Fibroblast of the aortic adventitia (primary cell): Measurements from ENCODE around the gene KLK6. TPM values are rescaled to one million over a fixed set of nuclear protein-coding genes. Genes with fewer than 3 reads are reported as not detected.

ENCODE experiments used
- DNase-seq: peaks from one replicate; pipeline ENCODE4 v3.0.0-alpha.2; 2010; ENCODE audit warnings: low read depth
- H3K4me3 ChIP-seq: 2 replicates; pipeline ENCODE4 v1.5.1; 2011; ENCODE audit warnings: low read depth, mild to moderate bottlenecking, control low read depth, low read length, moderate library complexity
- CTCF ChIP-seq: IDR thresholded peaks from 2 replicates; pipeline ENCODE4 v1.5.1; 2011; ENCODE audit warnings: mild to moderate bottlenecking, low read length, control low read depth, inconsistent platforms; ENCODE audit not compliant: insufficient read depth
- total RNA-seq: library from RNA; depleted of rRNA; stranded (reverse); fragments of >200 nt; gene quantifications from 2 replicates; pipeline ENCODE4 v1.2.3, GENCODE V29; 2012; ENCODE audit warnings: low replicate concordance

KLK6 gene
- total RNA-seq, 1 donor = not detected

DNA sequence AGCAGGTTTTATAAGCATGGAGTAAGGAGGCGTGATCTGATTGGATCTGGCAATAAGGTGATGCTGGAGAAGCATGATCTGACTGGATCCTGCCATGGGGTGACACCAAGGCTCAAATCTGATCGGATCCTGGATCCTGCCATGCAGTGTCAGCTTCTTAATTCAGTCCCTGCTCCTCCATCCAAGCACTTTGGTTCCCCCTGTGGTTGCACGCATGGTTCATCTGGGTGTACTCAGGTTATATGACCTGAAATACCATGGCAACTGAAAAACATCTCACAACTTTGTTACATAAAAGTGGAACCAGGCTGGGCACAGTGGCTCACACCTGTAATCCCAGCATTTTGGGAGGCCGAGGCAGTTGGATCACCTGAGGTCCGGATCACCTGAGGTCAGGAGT, 40.6 kb downstream of the KLK6 start:
- H3K4me3 ChIP-seq = no peak overlapping the region
- TF ChIP-seq CTCF = no peak
- no peak for DNase-seq

- no peak for TF ChIP-seq CTCF
- DNase-seq = no peak
- H3K4me3 ChIP-seq = no peak overlapping the region
These were observed 43.2 kb downstream of the KLK6 start for GRCh38 chr19:50926144-50926543.

GRCh38 chr19:50925734-50926133, 43.7 kb downstream of the KLK6 start:
- no peak for TF ChIP-seq CTCF
- peak; percentile 16 for DNase-seq
- no peak overlapping the region for H3K4me3 ChIP-seq

- DNase-seq = no peak
- no peak overlapping the region for H3K4me3 ChIP-seq
- TF ChIP-seq CTCF = no peak
These were observed 44.8 kb downstream of the KLK6 start for GRCh38 chr19:50924586-50924985.

- peak; percentile 77 for DNase-seq
- H3K4me3 ChIP-seq = no peak overlapping the region
- TF ChIP-seq CTCF = peak; percentile 90
These were observed 47.0 kb downstream of the KLK6 start for GRCh38 chr19:50922317-50922853.

DNA sequence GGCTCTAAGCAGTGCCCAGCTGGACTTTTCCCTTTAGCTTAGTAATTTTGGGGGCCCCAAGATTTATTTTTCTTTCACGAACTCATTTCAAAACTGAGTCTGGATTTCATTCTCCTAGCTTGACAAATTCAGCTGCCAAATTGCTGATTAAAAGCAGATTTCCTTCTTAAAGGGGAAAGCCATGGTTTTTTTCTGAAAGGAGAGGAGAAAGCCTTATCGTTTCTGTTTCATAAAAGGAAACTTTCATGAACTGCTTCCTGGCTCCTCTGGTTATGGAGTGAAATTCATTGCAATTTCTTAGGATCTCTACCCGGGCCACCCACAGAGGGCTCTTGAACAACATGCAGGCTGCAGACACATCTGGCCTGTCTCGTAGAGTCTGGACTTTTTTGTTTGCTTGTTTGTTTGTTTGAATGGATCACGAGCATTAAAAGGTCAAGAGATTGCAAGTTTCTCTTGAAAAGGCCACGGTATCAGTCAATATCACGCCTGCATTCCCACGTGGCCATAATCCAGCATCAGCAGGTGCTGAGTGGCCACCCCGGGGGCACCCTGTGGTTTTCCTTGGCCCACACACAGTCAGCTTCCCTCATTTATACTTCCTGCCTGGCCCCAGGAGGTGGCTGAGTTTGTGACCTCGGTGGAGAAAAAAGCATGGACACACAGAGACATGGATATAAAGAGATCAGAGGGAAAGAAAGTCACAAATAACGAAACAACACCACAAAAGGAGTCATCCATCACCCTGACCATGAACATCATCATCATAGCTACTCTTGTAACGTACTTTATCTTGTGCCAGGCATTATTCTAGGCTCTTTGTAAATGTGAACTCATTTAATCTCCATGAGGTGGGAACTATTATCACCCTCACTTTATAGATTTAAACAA, 47.7 kb downstream of the KLK6 start:
- no peak for TF ChIP-seq CTCF
- DNase-seq = peak; percentile 42

More for the DNA sequence above, 47.7 kb downstream of the KLK6 start:
- no peak overlapping the region for H3K4me3 ChIP-seq
